B cell (primary cell): ENCODE measurements around the gene KCNIP1. TPM values are rescaled to one million over a fixed set of nuclear protein-coding genes. Genes with fewer than 3 reads are reported as not detected.

ENCODE experiments used
- ATAC-seq: fragments of 200-7000 bp; cut with Tn5 transposase; one replicate; pipeline ENCODE4 v1.10.0; 2021; ENCODE audit warnings: low read depth, mild to moderate bottlenecking, moderate number of reproducible peaks, moderate library complexity
- CTCF ChIA-PET: fragments of 350-600 bp; sonication (Branson Sonifier 250); formaldehyde crosslinking; loops from one replicate; lab custom pipeline; 2021; ENCODE audit warnings: antibody characterized with exemption, inconsistent platforms; lab: Charles Lee
- POLR2A ChIA-PET: fragments of 350-600 bp; sonication (Branson Sonifier 250); formaldehyde crosslinking; loops from one replicate; lab custom pipeline; 2021; ENCODE audit warnings: antibody characterized with exemption; lab: Charles Lee
- DNase-seq: peaks from one replicate; pipeline ENCODE4 v3.0.0; 2013
- H2AFZ ChIP-seq: 2 replicates; pipeline ENCODE4 v1.6.1; 2012; ENCODE audit warnings: mild to moderate bottlenecking, low read depth, low read length; ENCODE audit not compliant: insufficient read depth, poor library complexity, severe bottlenecking
- H3K27ac ChIP-seq, 2 donors: 1 replicate in 1 of 2; 2 replicates in 1 of 2; pipeline ENCODE4 v1.5.1; 2012 to 2013; ENCODE audit warnings: low read length in 2 of 2, mild to moderate bottlenecking in 2 of 2, moderate library complexity in 1 of 2
- H3K27me3 ChIP-seq, 4 experiments: fragments of 200-600 bp in 1 of 4; sonication (generic) in 1 of 4; replicated peaks in 1 of 4; 1 replicate in 2 of 4; 2 replicates in 2 of 4; pipeline versions ENCODE4 v1.6.1 to v1.7.0; 2013 to 2016; ENCODE audit warnings: low read length in 3 of 4, mild to moderate bottlenecking in 2 of 4, mixed read lengths in 1 of 4, moderate library complexity in 1 of 4; ENCODE audit not compliant: insufficient read depth in 4 of 4, control insufficient read depth in 3 of 4; ENCODE audit errors: control extremely low read depth in 1 of 4
- H3K36me3 ChIP-seq, 2 experiments: replicated peaks in 1 of 2; 1 replicate in 1 of 2; 2 replicates in 1 of 2; pipeline versions ENCODE4 v1.6.1 to v1.7.1; 2013; ENCODE audit warnings: low read length in 1 of 2; ENCODE audit not compliant: insufficient read depth in 2 of 2, control insufficient read depth in 1 of 2; ENCODE audit errors: control extremely low read depth in 1 of 2, extremely low read depth in 1 of 2
- H3K4me1 ChIP-seq, 2 donors: fragments of 200-600 bp in 1 of 2; sonication (generic) in 1 of 2; 1 replicate in 1 of 2; 2 replicates in 1 of 2; pipeline versions ENCODE4 v1.5.1 to v1.6.1; 2013 to 2017; ENCODE audit warnings: low read length in 2 of 2; ENCODE audit not compliant: control insufficient read depth in 2 of 2, insufficient read depth in 2 of 2
- H3K4me2 ChIP-seq: replicated peaks from 2 replicates; pipeline ENCODE3; 2012; ENCODE audit warnings: mild to moderate bottlenecking, low read depth, low read length; ENCODE audit not compliant: poor library complexity, severe bottlenecking
- H3K4me3 ChIP-seq, 5 experiments: fragments of 200-600 bp in 1 of 5; sonication (generic) in 1 of 5; 1 replicate in 3 of 5; 2 replicates in 2 of 5; pipeline versions ENCODE4 v1.5.1 to v1.7.0; 2011 to 2016; ENCODE audit warnings: low read length in 4 of 5, mild to moderate bottlenecking in 4 of 5, low read depth in 2 of 5, control low read depth in 1 of 5, moderate library complexity in 1 of 5; ENCODE audit not compliant: insufficient read depth in 1 of 5; ENCODE audit errors: control extremely low read depth in 1 of 5, extremely low read depth in 1 of 5
- H3K79me2 ChIP-seq: fragments of 200-600 bp; sonication (generic); one replicate; pipeline ENCODE4 v1.6.0; 2016; ENCODE audit warnings: low read length; ENCODE audit not compliant: control insufficient read depth, insufficient read depth
- H3K9ac ChIP-seq: fragments of 200-600 bp; sonication (generic); 2 replicates; pipeline ENCODE4 v1.6.1; 2017; ENCODE audit warnings: mild to moderate bottlenecking, low read length, moderate library complexity
- H3K9me3 ChIP-seq, 3 donors: one replicate each; pipeline versions ENCODE4 v1.6.1 to v1.7.1; 2013; ENCODE audit warnings: low read length in 2 of 3; ENCODE audit not compliant: control insufficient read depth in 2 of 3, insufficient read depth in 1 of 3; ENCODE audit errors: control extremely low read depth in 1 of 3
- H4K20me1 ChIP-seq: 2 replicates; pipeline ENCODE4 v1.6.0; 2012; ENCODE audit warnings: mild to moderate bottlenecking, low read length; ENCODE audit not compliant: insufficient read depth, control insufficient read depth, poor library complexity, severe bottlenecking
- H3K27ac Mint-ChIP-seq: one replicate; pipeline ENCODE4 v1.8.0; 2021; ENCODE audit warnings: mixed read lengths
- H3K27me3 Mint-ChIP-seq: one replicate; pipeline ENCODE4 v1.8.0; 2021; ENCODE audit warnings: mixed read lengths
- H3K4me1 Mint-ChIP-seq: one replicate; pipeline ENCODE4 v1.8.0; 2021; ENCODE audit warnings: mixed read lengths
- H3K4me3 Mint-ChIP-seq: one replicate; pipeline ENCODE4 v1.8.0; 2021; ENCODE audit warnings: mixed read lengths
- H3K9me3 Mint-ChIP-seq: one replicate; pipeline ENCODE4 v1.8.0; 2022; ENCODE audit warnings: mixed read lengths; ENCODE audit not compliant: insufficient read depth
- EZH2 ChIP-seq: IDR thresholded peaks from 2 replicates; pipeline ENCODE4 v1.6.1; 2012; ENCODE audit warnings: borderline replicate concordance, low read depth, mild to moderate bottlenecking, moderate library complexity, low read length; ENCODE audit not compliant: insufficient read depth, poor library complexity, severe bottlenecking
- WGBS: methylation state at CpG from one replicate; pipeline ENCODE4 v1.1.5; 2013; ENCODE audit warnings: missing lambda C conversion rate; ENCODE audit not compliant: insufficient coverage; 5-methylcytosine and 5-hydroxymethylcytosine counted together
- intact Hi-C: fragments of 100-400 bp; cut with micrococcal nuclease; formaldehyde crosslinking; loops from one replicate; pipeline ENCODE4 v1.10.0; 2022
- polyA plus RNA-seq: library from polyadenylated mRNA; depleted of rRNA; stranded (reverse); fragments of >200 nt; gene quantifications from 2 replicates; pipeline ENCODE4 v1.2.3, GENCODE V29; 2012
- total RNA-seq, 2 donors: library from RNA; stranded (reverse); fragments of 120-200 nt in 1 of 2; gene quantifications; 1 replicate in 1 of 2; 2 replicates in 1 of 2; pipeline versions ENCODE4 v1.2.3 to v1.2.4, GENCODE V29; 2013 to 2022
- TF ChIP-seq, protein P1 (sequence below): fragments of 200-600 bp; IDR thresholded peaks from one replicate; pipeline ENCODE4 v1.8.0; 2022; ENCODE audit warnings: antibody characterized with exemption, mild to moderate bottlenecking

KCNIP1 gene
- total and polyA plus RNA-seq, 2 donors (not counting 1 experiment from before 2014, with no cell fraction given) = not detected

DNA sequence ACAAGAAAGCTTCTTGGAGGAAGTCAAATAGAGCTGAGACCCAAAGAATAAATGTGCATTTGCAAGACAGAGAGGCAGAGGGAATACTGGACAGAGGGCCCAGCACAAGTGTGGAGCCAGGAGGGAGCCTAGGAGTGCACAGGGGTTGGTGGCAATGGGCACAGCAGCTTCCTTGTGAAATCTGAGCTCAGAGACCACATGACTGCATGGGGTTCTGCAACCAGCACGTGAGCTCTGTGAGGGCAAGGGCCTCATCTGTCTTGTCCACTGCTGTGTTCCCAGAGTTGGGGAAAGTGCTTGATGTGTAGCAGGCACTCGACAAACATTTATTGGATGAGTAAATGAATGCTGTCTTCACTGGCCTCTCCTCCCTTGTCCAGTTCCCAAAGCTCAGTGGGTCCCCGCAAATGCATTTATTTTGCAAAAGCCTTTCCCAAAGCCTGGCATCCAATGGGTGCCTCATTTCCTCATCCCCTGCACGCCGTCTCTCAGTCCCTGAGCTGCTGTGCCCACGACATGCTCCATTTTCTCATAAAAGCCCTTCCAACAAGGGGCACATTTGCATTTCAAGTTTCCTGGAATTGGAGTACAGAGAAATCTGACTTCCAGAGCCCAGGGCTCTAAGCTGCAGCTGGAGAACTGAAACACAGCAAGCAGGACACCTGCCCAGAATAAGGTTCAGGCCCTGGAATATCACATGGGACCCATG lies 58.5 kb downstream of the KCNIP1 start:
- Histone ChIP-seq H3K4me2 (no peak overlapping the region), H2AFZ (no peak overlapping the region), H4K20me1 (no peaks in the 10 kb centered on the region), H3K9ac (no peak overlapping the region), H3K27me3 (peaks cover 0 to 3% (median 0%) of the 10 kb centered on the region in 4 experiments), H3K36me3 (no peaks in the 10 kb centered on the region), H3K9me3 (no peaks in the 10 kb centered on the region), H3K4me1 (no peaks in the 10 kb centered on the region), H3K27ac (no peak overlapping the region), H3K4me3 (no peak overlapping the region), H3K79me2 (no peaks in the 10 kb centered on the region)
- H3K9me3 Mint-ChIP-seq = no peaks in the 10 kb centered on the region
- CTCF ChIA-PET = no interaction called here
- no peak for ATAC-seq
- H3K27me3 Mint-ChIP-seq = peaks cover 26% of the 10 kb centered on the region
- intact Hi-C loops = no loop called here
- POLR2A ChIA-PET = no interaction called here
- WGBS = 92% methylated on average over 6 of the region's 6 CpGs
- DNase-seq = no peak
- H3K27ac Mint-ChIP-seq = no peak overlapping the region
- TF ChIP-seq, protein P1, sequence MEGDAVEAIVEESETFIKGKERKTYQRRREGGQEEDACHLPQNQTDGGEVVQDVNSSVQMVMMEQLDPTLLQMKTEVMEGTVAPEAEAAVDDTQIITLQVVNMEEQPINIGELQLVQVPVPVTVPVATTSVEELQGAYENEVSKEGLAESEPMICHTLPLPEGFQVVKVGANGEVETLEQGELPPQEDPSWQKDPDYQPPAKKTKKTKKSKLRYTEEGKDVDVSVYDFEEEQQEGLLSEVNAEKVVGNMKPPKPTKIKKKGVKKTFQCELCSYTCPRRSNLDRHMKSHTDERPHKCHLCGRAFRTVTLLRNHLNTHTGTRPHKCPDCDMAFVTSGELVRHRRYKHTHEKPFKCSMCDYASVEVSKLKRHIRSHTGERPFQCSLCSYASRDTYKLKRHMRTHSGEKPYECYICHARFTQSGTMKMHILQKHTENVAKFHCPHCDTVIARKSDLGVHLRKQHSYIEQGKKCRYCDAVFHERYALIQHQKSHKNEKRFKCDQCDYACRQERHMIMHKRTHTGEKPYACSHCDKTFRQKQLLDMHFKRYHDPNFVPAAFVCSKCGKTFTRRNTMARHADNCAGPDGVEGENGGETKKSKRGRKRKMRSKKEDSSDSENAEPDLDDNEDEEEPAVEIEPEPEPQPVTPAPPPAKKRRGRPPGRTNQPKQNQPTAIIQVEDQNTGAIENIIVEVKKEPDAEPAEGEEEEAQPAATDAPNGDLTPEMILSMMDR = no peak
- no peak for TF ChIP-seq EZH2
- H3K4me3 Mint-ChIP-seq = no peak overlapping the region
- no peaks in the 10 kb centered on the region for H3K4me1 Mint-ChIP-seq

DNA sequence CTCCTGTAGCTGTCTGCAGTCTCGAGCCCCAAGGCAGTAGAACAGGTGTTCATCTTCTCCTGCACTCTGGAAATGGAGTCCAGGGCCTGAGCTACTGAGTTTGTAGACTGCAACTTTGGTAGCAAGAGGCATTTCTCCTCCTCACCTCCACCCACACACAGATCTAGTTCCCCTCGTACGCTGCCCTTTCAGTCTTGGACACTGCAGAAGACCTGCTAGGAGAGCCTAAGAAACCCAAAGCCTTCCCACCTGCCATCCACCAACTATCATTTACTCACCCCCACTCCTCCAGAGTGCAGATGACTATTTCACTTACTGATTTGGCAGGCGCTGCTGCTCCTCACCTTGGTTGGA lies 59.0 kb downstream of the KCNIP1 start:
- Histone ChIP-seq H3K4me2 (no peak overlapping the region), H4K20me1 (no peaks in the 10 kb centered on the region), H3K27me3 (peaks cover 0 to 3% (median 0%) of the 10 kb centered on the region in 4 experiments), H2AFZ (no peak overlapping the region), H3K4me3 (no peak overlapping the region), H3K4me1 (no peaks in the 10 kb centered on the region), H3K9ac (no peak overlapping the region), H3K79me2 (no peaks in the 10 kb centered on the region), H3K36me3 (no peaks in the 10 kb centered on the region), H3K9me3 (no peaks in the 10 kb centered on the region), H3K27ac (no peak overlapping the region)
- ChIA-PET CTCF (no interaction called here), POLR2A (no interaction called here)
- H3K27me3 Mint-ChIP-seq = peaks cover 26% of the 10 kb centered on the region
- TF ChIP-seq EZH2 = no peak
- TF ChIP-seq, protein P1 = no peak
- no peaks in the 10 kb centered on the region for H3K4me1 Mint-ChIP-seq
- no peak for ATAC-seq
- no peaks in the 10 kb centered on the region for H3K9me3 Mint-ChIP-seq
- H3K4me3 Mint-ChIP-seq = no peak overlapping the region
- intact Hi-C loops = no loop called here
- 100% methylated on average over 3 of the region's 4 CpGs for WGBS
- no peak for DNase-seq
- H3K27ac Mint-ChIP-seq = no peak overlapping the region
